Testis (tissue), 3 donors: ENCODE measurements around the gene TRRAP. TPM values are rescaled to one million over a fixed set of nuclear protein-coding genes. Genes with fewer than 3 reads are reported as not detected.

Experiments used
- DNase-seq: peaks from one replicate; pipeline ENCODE4 v3.0.0-alpha.2; 2019
- H3K27ac ChIP-seq, 2 donors: fragments of 200-600 bp; sonication (generic); one replicate each; pipeline ENCODE4 v1.5.1; 2019
- H3K27me3 ChIP-seq: fragments of 200-600 bp; sonication (generic); one replicate; pipeline ENCODE4 v1.5.1; 2019
- H3K36me3 ChIP-seq: fragments of 200-600 bp; sonication (generic); one replicate; pipeline ENCODE4 v1.5.1; 2017; ENCODE audit warnings: low read depth; ENCODE audit errors: missing control alignments
- H3K4me1 ChIP-seq: fragments of 200-600 bp; sonication (generic); one replicate; pipeline ENCODE4 v1.5.1; 2019
- H3K4me3 ChIP-seq, 2 donors: fragments of 200-600 bp; sonication (generic); one replicate each; pipeline ENCODE4 v1.5.1; 2017 to 2019
- H3K9me3 ChIP-seq: fragments of 200-600 bp; sonication (generic); one replicate; pipeline ENCODE4 v1.5.1; 2017
- POLR2A ChIP-seq: fragments of 450-650 bp; IDR thresholded peaks from one replicate; pipeline ENCODE4 v1.6.1; 2017; ENCODE audit warnings: antibody characterized with exemption, mild to moderate bottlenecking, moderate library complexity
- WGBS, 2 donors: methylation state at CpG; one replicate each; pipeline ENCODE4 v1.1.5; 2018; 5-methylcytosine and 5-hydroxymethylcytosine counted together
- intact Hi-C: fragments of 100-400 bp; cut with DNase I; formaldehyde crosslinking; loops from one replicate; pipeline ENCODE4 v1.15.1; 2023; ENCODE audit warnings: low total_unique reads
- polyA plus RNA-seq: library from polyadenylated mRNA; stranded (reverse); fragments of 350-450 nt; fragmentation: Illumina TruSeq; extraction: RNeasy Lipid Tissue Mini Kit (QIAGEN cat#74804); gene quantifications from one replicate; pipeline ENCODE4 v1.2.3, GENCODE V29; 2014; ENCODE audit warnings: low read depth, low replicate concordance; ENCODE audit not compliant: insufficient read depth
- total RNA-seq, 2 donors: library from RNA; depleted of rRNA; stranded (reverse); fragments of >200 nt; gene quantifications; one replicate each; pipeline ENCODE4 v1.2.3, GENCODE V29; 2016
- TF ChIP-seq, protein P1 (sequence below), 3 experiments: fragments of 450-650 bp in 2 of 3; fragments of 200-600 bp in 1 of 3; sonication (generic) in 1 of 3; IDR thresholded peaks; one replicate each; pipeline ENCODE4 v1.5.1; 2016 to 2019; ENCODE audit warnings: antibody characterized with exemption in 3 of 3, mild to moderate bottlenecking in 2 of 3, moderate library complexity in 1 of 3

Gene TRRAP
- total and polyA plus RNA-seq, 3 donors from 2014 or later = 45.6 to 120 (median 119) TPM

DNA sequence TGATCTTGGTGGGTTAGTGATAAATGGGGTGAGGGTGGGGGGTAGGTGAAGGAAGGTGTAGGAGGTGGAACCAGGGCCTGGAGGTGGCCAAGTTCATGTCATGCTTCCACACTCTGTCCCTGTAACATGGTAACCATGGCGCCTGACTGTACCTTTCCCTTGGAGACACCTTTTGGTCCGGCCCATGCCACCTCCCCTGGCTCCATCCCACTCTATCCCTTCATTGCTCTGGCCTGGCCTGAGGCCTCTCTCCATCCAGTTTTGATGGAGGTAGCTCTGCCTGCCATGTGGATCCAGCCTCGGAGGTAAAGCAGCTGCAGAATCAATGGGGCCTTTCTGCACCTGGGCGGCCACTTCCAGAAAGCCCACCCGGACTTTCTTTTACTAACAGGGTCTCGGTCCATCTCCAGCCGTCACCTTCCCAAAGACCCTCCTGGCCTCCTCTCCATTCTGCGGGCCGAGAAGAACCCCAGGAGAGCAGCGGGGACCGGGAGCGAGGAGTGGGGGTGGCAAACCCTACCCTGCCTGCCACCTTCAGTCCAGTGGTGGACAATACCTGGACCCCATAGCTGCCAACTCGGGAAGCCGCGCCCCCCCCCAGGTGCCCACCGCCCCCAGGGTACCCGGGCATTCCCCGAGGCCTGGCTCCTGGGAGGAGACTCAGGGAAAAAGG, 504 bp upstream of the TRRAP start:
- Histone ChIP-seq H3K27me3 (no peaks in the 10 kb centered on the region), H3K27ac (peak overlapping the region; percentile 83 to 95), H3K4me3 (peak overlapping the region; percentile 77 to 99), H3K36me3 (peaks cover 6% of the 10 kb centered on the region), H3K4me1 (peaks cover 21% of the 10 kb centered on the region), H3K9me3 (no peaks in the 10 kb centered on the region)
- 13 to 15% methylated on average over 14 to 17 of the region's 18 CpGs for WGBS, 2 donors
- DNase-seq = peak; percentile 24
- no peak for TF ChIP-seq POLR2A
- TF ChIP-seq, protein P1, sequence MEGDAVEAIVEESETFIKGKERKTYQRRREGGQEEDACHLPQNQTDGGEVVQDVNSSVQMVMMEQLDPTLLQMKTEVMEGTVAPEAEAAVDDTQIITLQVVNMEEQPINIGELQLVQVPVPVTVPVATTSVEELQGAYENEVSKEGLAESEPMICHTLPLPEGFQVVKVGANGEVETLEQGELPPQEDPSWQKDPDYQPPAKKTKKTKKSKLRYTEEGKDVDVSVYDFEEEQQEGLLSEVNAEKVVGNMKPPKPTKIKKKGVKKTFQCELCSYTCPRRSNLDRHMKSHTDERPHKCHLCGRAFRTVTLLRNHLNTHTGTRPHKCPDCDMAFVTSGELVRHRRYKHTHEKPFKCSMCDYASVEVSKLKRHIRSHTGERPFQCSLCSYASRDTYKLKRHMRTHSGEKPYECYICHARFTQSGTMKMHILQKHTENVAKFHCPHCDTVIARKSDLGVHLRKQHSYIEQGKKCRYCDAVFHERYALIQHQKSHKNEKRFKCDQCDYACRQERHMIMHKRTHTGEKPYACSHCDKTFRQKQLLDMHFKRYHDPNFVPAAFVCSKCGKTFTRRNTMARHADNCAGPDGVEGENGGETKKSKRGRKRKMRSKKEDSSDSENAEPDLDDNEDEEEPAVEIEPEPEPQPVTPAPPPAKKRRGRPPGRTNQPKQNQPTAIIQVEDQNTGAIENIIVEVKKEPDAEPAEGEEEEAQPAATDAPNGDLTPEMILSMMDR (IDR thresholded peaks at IDR 0.05) = no peak
- intact Hi-C loops = no loop called here

DNA sequence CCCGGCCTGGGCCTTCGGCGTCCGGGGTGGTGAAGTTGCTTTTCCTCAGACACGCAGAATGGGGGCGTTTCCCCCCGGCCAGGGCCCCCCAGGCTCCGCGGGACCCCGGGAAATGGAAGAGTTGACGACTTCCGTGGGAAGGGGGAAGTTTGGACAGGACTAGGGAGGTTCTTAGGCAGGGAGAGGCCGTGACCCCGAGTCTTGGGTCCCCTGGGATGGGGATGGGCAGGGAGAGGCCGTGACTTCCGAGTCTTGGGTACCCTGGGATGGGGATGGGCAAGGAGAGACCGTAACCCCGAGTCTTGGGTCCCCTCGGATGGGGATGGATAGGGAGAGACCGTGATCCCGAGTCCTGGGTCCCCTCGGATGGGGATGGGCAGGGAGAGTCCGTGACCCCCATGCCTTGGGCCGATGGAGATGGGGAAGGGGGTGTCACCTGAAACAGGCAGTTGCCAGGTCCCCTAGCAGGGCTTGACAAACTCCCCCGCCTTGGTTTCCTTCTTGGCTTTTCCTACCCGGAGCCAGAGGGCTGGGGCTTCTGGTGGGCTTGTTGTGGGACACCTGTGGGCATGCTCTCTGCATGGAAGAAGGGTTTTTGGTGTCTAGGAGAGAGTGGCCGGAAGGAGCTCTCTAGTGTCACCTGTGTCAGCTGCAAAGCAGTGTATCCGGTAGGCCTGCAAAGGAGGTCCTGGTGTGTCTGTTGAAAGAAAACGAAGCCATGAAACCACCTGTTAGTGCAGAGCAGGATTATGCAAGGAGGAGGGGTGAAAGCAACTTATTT, 1.1 kb downstream of the TRRAP start:
- peaks cover 6% of the 10 kb centered on the region for H3K36me3 ChIP-seq
- no peaks in the 10 kb centered on the region for H3K27me3 ChIP-seq
- peak overlapping the region; percentile 83 to 95 for H3K27ac ChIP-seq
- H3K4me3 ChIP-seq = peak overlapping the region; percentile 77 to 99
- H3K9me3 ChIP-seq = no peaks in the 10 kb centered on the region
- intact Hi-C loops = no loop called here
- DNase-seq = peak; percentile 62
- TF ChIP-seq, protein P1 (IDR thresholded peaks at IDR 0.05) = peak in 1 of 3 experiments; percentile 36
- no peak for TF ChIP-seq POLR2A
- peaks cover 21% of the 10 kb centered on the region for H3K4me1 ChIP-seq
- WGBS, 2 donors = 2% methylated on average over 19 to 29 of the region's 29 CpGs

DNA sequence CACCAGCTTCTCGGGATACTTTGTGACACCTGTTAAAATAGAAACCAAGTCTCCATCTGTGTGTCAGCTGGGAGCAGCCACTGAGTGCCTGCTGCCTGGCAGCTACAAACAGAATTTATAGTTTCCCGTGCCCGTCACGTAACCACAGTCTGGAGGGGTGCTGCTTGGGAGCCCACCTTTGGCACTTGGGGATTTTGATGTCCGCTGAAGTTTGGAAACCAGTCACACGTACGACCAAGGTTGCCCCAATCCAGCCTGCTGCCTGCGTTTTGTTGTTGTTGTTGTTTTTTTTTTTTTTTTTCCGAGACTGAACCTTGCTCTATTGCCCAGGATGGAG, 1.6 kb downstream of the TRRAP start:
- Histone ChIP-seq H3K27me3 (no peaks in the 10 kb centered on the region), H3K4me3 (peak overlapping the region in 1 of 2 donors; percentile 77), H3K36me3 (peaks cover 6% of the 10 kb centered on the region), H3K9me3 (no peaks in the 10 kb centered on the region), H3K27ac (no peak overlapping the region), H3K4me1 (peaks cover 21% of the 10 kb centered on the region)
- 31 to 32% methylated on average over 9 of the region's 9 CpGs for WGBS, 2 donors
- DNase-seq = no peak
- TF ChIP-seq, protein P1 (IDR thresholded peaks at IDR 0.05) = no peak
- no peak for TF ChIP-seq POLR2A
- intact Hi-C loops = no loop called here

DNA sequence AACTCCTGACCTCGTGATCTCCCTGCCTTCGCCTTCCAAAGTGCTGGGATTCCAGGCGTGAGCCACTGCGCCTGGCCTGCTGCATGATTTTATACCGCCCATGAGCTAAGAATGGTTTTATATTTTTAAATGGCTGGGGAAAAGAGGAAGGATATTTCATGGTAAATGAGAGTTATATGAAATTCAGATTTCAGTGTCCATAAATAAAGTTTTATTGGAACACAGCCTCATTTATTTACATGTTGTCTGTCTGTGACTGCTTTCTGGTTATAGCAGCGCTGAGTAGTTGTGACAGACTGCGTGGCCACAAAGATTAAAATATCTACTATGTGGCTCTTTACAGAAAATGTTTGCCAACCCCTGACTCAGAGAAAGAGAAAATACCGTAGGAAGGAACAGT, 2.2 kb downstream of the TRRAP start:
- Histone ChIP-seq H3K9me3 (no peaks in the 10 kb centered on the region), H3K4me1 (peaks cover 21% of the 10 kb centered on the region), H3K27me3 (no peaks in the 10 kb centered on the region), H3K27ac (no peak overlapping the region), H3K4me3 (no peak overlapping the region), H3K36me3 (peaks cover 6% of the 10 kb centered on the region)
- intact Hi-C loops = no loop called here
- no peak for DNase-seq
- WGBS, 2 donors = 70 to 75% methylated on average over 8 of the region's 8 CpGs
- TF ChIP-seq POLR2A = no peak
- TF ChIP-seq, protein P1 (IDR thresholded peaks at IDR 0.05) = no peak
